Gastroesophageal sphincter (tissue), 3 donors: ENCODE measurements around the gene SBNO1.

Experiments used
- CTCF ChIP-seq, 4 experiments: fragments of 200-600 bp in 2 of 4; fragments of 450-650 bp in 2 of 4; sonication (generic) in 1 of 4; IDR thresholded peaks; one replicate each; pipeline ENCODE4 v1.5.1; 2017 to 2019; ENCODE audit warnings: antibody characterized with exemption in 4 of 4, mild to moderate bottlenecking in 2 of 4, moderate library complexity in 2 of 4
- EP300 ChIP-seq: sonication (generic); formaldehyde crosslinking; IDR thresholded peaks from one replicate; pipeline ENCODE4 v1.6.1; 2017; ENCODE audit warnings: antibody characterized with exemption, mild to moderate bottlenecking
- POLR2AphosphoS5 ChIP-seq: sonication (generic); formaldehyde crosslinking; IDR thresholded peaks from one replicate; pipeline ENCODE4 v1.6.1; 2017; ENCODE audit warnings: antibody characterized with exemption

GRCh38 chr12:123401753-123402683, 37.4 kb upstream of the SBNO1 start:
- TF ChIP-seq CTCF (IDR thresholded peaks at IDR 0.05) (no peak), POLR2AphosphoS5 (no peak), EP300 (no peak)
